Measurements from ENCODE around the gene FREM1. TPM values are rescaled to one million over a fixed set of nuclear protein-coding genes. Genes with fewer than 3 reads are reported as not detected.
A peak's percentile ranks its signal among the peaks of the same experiment; 100 is the strongest.

FREM1 gene
- polyA plus RNA-seq, 4 donors: 154 to 231 (median 184) TPM

DNA sequence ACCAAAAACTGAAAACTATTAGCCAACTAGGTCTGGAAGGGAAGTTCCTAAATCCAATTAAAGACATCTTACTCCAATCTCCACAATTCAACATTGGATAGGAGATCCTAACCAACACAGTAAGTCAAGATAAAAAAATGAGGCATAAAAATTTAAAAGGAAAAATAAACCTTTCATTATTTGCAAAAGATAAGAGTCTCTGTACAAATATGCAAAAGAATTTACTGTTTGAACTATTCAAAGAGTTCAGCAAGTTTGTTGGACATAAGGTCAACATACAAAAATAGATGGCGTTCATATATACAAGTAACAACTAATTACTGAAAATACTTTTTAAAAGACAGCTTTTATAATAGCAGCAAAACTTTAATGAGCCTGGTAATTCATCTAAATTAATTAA, 3.1 kb upstream of the FREM1 start:
- DNase-seq (ENCODE audit: low read depth in 4 of 4, low spot score in 2 of 4): no peak

DNA sequence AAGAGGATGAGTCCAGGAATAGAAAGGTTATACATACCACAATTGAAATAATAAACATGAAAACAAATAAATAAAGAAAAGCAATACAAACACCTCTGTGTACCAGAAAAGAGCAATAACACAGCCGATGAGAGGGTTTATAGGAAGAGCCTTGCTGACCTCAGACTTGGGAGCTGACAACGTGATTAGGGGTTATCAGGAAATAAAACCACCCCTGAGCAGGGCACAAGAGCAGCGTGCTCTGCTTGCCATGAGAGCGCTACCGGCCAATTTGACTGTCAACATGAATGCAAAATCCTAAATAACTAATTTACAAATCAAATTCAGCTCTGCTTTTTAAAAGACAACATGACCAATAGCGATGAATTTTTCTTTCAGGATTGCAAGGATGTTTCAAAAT, 2.6 kb upstream of the FREM1 start:
- DNase-seq (ENCODE audit: low read depth in 4 of 4, low spot score in 2 of 4): no peak

GRCh38 chr9:14911046-14911445, 818 bp upstream of the FREM1 start:
- no peak for DNase-seq (ENCODE audit: low read depth in 4 of 4, low spot score in 2 of 4)

- DNase-seq (ENCODE audit: low read depth in 4 of 4, low spot score in 2 of 4): no peak
These were observed 647 bp downstream of the FREM1 start for GRCh38 chr9:14909601-14909960.

DNA sequence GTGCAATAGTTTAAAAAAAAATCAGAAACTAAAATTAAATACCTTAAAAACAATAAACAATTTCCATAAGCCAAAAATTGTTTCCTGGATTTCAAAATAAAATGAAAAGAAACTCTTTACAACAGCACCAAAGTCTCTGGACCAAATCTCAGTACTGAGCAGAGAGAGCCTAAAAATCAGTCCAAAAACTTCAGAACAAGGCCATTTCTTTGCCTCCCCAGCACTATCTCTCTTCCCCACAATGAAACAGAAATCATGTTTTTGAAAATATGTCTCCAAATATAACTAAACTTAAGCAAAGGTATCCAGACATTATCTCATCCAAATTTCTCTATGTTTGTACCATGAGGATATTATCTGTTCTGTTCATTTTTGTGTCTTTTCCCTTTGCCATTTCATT, 1.0 kb downstream of the FREM1 start:
- DNase-seq (ENCODE audit: low read depth in 4 of 4, low spot score in 2 of 4): no peak

DNA sequence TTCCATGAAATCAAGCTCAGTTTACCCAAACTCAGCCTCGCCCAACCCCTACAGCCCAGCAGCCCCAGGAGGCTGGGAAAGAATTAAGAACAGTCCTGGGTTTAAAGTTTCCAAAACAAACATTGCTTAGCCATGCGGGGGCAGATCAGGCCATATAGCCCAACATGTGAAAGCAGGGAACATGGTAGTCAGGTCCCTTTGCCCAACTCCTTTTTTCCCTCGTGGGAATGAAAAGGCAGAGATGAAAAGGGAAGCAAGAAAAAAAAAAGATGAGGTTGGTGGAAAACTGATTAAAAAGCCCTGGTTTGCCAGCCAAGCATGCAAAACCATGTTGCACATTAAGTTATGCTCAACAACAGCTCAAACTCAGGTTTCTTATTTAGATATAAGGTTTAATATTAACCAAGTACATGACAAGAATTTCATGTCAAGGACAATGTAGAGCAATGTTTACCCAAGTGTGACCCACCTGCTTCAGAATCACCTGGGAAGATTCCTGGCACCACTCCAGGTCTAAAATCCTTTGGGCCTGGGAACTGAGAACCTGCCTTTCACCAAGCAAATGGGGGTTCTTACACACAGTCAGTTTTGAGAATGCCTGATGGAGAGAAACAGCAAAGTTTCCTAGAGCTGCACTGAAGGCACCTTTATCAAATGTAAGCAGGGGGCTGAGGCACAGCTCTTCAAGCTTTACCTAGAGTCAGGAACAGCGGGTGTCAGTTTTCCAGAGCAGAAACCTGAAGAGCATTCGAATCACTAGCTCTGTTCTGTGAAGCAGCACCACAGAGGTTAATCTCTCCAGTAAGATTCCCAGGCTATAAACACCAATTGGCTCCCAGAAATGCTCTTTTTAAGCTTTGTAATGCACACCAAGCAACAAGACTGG, 1.7 kb downstream of the FREM1 start:
- DNase-seq (ENCODE audit: low read depth in 4 of 4, low spot score in 2 of 4): peak in 2 of 4 donors; percentile 34 to 64

DNA sequence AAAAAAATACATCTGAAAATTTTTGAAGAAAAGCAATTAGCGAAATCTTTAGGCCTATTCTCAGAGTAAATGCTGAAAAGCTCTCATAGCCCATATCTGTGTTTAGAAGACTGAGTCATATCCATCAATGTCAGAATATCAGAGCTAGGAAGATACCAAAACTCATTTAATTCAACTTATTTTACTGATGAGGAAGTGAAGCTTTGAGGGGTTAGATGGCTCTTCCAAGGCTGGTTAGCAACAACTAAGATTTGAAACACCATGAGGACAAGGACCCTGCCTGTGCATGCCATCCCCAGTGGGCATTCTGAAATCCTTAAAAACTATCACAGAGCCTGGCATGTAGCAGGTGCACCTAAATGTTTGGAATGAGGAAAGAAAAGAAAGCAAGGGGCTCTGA, 2.5 kb downstream of the FREM1 start:
- DNase-seq (ENCODE audit: low read depth in 4 of 4, low spot score in 2 of 4): no peak

GRCh38 chr9:14907360-14907685, 2.9 kb downstream of the FREM1 start:
- no peak for DNase-seq (ENCODE audit: low read depth in 4 of 4, low spot score in 2 of 4)

GRCh38 chr9:14906644-14907359, 3.4 kb downstream of the FREM1 start:
- DNase-seq (ENCODE audit: low read depth in 4 of 4, low spot score in 2 of 4): no peak

DNA sequence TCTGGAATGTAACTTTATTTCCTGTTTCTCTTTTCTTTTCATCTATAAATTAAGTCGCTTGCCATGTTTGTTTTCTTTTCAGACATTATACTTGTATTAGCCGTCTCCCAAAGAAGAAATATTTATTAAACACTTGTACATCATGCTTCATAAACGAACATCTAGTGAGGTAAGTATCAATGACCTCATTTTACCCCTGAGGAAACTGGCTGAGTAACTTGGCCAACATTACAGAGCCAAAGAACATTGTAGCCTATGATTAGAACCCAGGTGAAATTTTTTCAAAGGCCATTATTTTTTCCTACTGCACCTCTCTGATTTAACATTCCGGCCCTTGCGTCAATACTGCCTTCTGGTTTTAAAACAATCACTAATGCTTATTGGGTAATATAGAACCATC, 4.2 kb downstream of the FREM1 start:
- no peak for DNase-seq (ENCODE audit: low read depth in 4 of 4, low spot score in 2 of 4)

GRCh38 chr9:14903040-14903439, 7.2 kb downstream of the FREM1 start:
- DNase-seq (ENCODE audit: low read depth in 4 of 4, low spot score in 2 of 4): no peak

DNA sequence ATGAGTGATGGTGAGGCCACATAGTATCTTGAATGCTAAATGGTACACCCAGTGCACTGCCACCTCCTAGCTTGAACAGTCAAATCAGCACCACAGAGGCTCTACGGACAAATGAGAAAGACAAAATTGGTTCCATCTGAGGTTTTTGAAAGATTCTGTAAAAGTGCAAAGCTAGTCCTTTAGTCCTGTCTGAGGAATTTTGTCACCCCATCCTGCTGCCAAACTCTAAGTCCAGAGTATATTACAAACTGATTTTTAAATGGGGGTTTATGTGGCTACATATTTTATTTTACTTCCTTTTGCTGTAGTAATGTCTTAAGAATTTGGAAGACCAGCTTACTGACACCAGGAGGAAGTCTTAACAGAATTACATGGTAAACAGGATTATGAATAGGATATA, 7.7 kb downstream of the FREM1 start:
- DNase-seq (ENCODE audit: low read depth in 4 of 4, low spot score in 2 of 4): no peak

DNA sequence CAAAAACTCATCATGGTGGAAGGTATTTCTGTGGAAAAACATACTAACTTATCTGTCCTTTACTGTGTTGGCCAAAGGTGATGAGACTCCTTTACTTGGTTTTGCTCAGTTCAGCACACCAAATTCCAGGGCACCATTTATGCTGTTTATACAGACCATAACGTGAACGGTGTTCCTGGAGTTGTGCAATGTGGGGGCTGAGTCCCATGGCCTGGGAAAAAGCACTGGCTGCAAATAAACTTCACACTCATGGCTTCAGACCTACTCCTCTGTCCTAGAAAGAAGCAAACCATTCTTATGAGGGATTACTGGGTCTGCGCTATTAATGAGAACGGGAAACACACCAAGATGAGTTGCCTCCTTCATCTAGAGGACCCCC, 10.4 kb downstream of the FREM1 start:
- no peak for DNase-seq (ENCODE audit: low read depth in 4 of 4, low spot score in 2 of 4)

GRCh38 chr9:14899042-14899814, 11.0 kb downstream of the FREM1 start:
- DNase-seq (ENCODE audit: low read depth in 4 of 4, low spot score in 2 of 4): no peak

- DNase-seq (ENCODE audit: low read depth in 4 of 4, low spot score in 2 of 4): no peak
These were observed 14.4 kb downstream of the FREM1 start for GRCh38 chr9:14895806-14896205.

DNA sequence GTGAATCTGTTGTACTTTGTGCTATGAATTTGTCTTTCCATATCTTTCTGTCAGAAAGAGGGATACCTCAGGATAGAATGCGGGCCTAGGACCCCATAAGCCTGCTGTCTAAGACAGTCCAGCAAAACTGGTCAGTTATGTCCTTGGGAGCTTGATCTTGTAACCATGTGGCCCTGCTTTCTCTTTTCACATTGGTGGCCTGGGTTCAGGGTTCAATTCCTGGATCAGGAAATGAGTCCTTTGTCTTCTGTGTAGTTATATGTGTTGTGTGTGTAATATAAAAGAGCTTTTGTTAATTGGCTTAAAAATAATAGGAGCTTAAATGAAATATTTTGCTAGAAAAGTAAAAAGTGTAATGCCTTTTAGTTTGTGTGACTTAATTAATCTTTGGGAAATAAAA, 16.9 kb downstream of the FREM1 start:
- no peak for DNase-seq (ENCODE audit: low read depth in 4 of 4, low spot score in 2 of 4)

DNA sequence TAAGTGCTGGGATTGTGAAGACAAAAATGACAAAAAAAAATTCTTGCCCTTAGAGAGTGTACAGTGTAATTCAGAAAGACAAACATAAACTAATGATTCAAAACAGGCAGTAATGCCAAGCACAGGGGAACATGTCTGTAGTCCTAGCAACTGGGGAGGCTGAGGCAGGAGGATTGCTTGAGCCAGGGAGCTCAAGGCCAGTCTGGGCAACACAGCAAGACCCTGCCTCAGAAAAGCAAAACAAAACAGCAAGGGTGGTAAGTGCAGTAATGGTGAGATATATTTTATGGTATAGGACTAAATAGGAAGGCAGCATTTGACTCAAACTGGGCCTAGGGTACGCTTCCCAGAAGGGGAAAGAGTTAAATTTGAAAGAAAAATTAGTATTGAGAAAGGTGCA, 18.9 kb downstream of the FREM1 start:
- DNase-seq (ENCODE audit: low read depth in 4 of 4, low spot score in 2 of 4): no peak

- DNase-seq (ENCODE audit: low read depth in 4 of 4, low spot score in 2 of 4): no peak
These were observed 20.8 kb downstream of the FREM1 start for GRCh38 chr9:14889451-14889850.

DNA sequence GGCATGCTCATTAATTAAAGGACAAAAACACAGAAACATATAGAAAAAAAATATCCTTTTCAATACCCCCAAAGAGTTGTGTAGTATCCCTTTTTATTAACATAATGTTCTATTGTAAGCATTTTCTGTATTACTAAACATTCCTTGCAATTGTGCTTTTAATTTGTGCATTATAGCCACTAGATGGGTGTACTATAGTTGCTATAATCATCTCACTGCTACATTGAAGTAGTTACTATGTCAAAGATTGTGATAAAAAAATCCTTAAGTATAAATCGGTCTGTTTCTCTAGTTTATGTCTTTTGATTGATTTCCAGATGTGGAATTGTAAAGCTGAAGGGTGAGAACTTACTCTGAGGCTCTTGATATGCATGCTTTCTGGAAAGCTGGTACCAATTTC, 21.4 kb downstream of the FREM1 start:
- no peak for DNase-seq (ENCODE audit: low read depth in 4 of 4, low spot score in 2 of 4)

DNA sequence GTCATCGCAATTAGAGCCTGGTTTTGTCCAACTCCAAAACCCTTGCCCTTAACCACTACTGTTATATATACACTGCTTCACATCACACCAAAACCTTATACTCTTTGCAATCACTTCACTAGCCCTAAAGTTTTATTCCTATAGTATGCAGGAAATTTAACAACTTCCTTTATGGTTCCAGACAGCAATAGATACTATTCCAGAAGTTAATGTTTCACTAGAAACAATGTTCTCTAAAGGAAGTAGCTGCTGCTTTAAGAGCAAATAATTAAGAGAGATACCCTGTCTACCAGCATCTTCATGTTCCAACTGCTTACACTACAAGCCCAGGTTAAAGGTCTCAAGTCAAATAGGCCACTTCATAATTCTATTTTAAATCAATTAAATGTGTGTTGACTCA, 22.0 kb downstream of the FREM1 start:
- DNase-seq (ENCODE audit: low read depth in 4 of 4, low spot score in 2 of 4): no peak

- no peak for DNase-seq (ENCODE audit: low read depth in 4 of 4, low spot score in 2 of 4)
These were observed 23.1 kb downstream of the FREM1 start for GRCh38 chr9:14887149-14887548.

Measured in left renal cortex interstitium (tissue), 4 donors.